Fibroblast of lung (primary cell): ENCODE measurements around the gene CPM.

Experiments used
- CTCF ChIP-seq, 2 donors: IDR thresholded peaks in 1 of 2; conservative IDR thresholded peaks in 1 of 2; 1 replicate in 1 of 2; 2 replicates in 1 of 2; pipeline ENCODE4 v1.5.1; 2011 to 2012; ENCODE audit warnings: low read length in 2 of 2, control low read depth in 1 of 2, inconsistent platforms in 1 of 2, low read depth in 1 of 2, mild to moderate bottlenecking in 1 of 2
- EZH2 ChIP-seq: IDR thresholded peaks from 2 replicates; pipeline ENCODE4 v1.5.1; 2012; ENCODE audit warnings: low read length, control low read depth, mild to moderate bottlenecking; ENCODE audit errors: missing control alignments

GRCh38 chr12:68871396-68871795 lies 61.6 kb downstream of the CPM start:
- TF ChIP-seq CTCF (conservative IDR thresholded peaks at IDR 0.05 in 1 of 2, IDR thresholded peaks at IDR 0.05 in 1 of 2; ENCODE audit: low read depth in 1 of 2, low read length in 2 of 2) (no peak), EZH2 (no peak)
